Stimulated activated CD4-positive, alpha-beta T cell treated with anti-CD3 and anti-CD28 coated beads, Interleukin-15, amount 100 ng/mL, for 1 hour (primary cell): ENCODE data around the gene PRR30.
"Not testable (repeated sequence)": the region's sequence is repeated elsewhere in the genome, so short reads cannot be mapped to it uniquely, and the experiment has no call there.

Source experiments
- DNase-seq, 2 donors: peaks; one replicate each; pipeline ENCODE4 v3.0.0-alpha.2; 2020; ENCODE audit warnings: low read depth in 1 of 2, low spot score in 1 of 2

PRR30 gene

DNA sequence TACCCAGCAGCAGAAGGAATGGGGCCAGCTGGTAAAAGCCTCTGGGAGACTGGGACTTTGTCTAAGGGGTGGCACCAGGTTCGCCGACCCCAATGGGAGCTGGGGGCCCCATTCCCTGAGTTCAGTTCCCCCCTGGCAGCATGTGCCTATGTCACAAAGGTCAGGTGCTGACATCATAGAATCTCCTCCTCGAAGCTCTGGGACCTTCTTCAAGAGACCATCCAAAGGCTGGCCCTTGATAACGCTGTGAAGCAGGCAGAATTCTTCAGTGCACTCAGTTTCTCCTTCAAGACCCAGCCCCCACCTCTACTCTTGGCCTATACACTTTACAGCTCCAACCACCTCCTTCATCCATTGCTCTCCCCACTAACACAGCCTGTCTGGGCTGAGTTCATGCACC is at the start of gene PRR30:
TSS of gene PRR30 (minus strand) at position 101 of the 400 bp plus-strand sequence. CDS start 1,081 bp downstream, outside the sequence.
- no peak for DNase-seq

- no peak for DNase-seq
Observed at GRCh38 chr2:27186613-27187345, 47.6 kb upstream of the PRR30 start.

GRCh38 chr2:27185331-27186026 is 46.3 kb upstream of the PRR30 start:
- DNase-seq, result no peak

DNA sequence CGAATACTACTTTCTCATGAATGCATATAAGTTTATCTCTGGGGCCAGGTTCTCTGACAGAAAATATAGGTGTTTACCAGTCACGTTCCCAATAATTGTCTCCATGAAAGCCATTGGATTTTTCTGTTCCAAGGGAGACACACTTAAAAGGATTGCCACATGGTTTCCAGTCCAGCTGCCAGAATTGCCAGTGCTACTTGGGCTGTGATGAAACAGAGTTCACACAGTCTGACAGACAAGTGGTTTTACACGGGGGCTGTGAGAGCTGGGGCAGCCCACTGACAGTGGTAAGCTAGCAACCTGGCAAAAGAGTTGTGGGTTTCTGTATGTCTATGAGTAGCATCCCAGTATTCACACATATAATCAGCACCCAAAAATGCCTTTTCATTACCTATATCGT is 44.9 kb upstream of the PRR30 start:
- DNase-seq, result no peak

DNA sequence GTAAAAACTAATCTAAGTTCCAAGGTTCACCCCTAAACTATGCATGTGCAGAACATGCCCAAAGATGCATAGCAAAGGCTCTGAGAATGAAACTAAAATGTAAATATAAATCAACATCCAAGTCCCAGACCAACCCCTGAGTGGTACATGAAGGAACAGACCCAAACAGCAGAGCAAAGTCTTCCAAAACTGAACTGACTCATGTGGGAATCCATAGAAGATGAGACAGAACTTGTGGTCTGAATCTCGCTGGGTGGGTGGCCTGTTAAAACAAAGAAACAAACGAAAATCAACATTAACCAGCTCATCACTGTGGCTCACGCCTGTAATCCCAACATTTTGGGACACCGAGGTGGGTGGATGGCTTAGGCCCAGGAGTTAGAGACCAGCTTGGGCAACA is 43.1 kb upstream of the PRR30 start:
- no peak for DNase-seq

- DNase-seq, result no peak
Observed at GRCh38 chr2:27179344-27180000, 40.3 kb upstream of the PRR30 start.

DNA sequence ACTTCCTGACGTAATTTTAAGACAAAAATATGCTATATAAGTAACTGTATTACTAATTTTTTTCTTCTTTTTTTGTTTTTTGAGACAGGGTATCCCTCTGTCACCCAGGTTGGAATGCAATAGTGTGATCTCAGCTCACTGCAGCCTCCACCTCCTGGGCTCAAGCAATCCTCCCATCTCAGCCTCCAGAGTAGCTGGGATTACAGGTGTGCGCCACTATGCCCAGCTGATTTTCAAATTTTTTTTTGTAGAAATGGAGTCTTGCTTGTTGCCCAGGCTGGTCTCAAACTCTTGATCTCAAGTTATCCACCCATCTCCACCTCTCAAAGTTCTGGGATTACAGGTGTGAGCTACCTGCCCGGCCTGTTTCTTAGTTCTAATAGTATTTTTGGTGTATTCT is 39.3 kb upstream of the PRR30 start:
- DNase-seq, result no peak

- no peak for DNase-seq
Observed at GRCh38 chr2:27177441-27178351, 38.5 kb upstream of the PRR30 start.

GRCh38 chr2:27175781-27176180 is 36.6 kb upstream of the PRR30 start:
- DNase-seq, result not testable (repeated sequence)

DNA sequence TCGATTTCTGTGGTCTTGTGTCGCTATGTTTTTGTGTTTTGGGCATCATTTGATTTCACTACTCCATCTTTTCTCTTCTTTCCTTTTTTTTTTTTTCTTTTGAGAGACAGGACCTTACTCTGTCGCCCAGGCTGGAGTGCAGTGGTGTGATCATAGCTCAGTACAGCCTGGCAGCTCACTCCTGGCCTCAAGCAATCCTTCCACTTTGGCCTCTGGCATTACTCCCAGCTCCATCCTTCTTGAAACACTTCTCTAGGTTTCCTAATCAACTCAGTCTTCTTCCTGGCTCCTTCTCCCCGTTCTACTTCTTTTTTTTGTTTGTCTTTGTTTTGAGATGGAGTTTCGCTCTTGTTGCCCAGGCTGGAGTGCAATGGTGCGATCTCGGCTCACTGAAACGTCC is 36.1 kb upstream of the PRR30 start:
- no peak for DNase-seq

DNA sequence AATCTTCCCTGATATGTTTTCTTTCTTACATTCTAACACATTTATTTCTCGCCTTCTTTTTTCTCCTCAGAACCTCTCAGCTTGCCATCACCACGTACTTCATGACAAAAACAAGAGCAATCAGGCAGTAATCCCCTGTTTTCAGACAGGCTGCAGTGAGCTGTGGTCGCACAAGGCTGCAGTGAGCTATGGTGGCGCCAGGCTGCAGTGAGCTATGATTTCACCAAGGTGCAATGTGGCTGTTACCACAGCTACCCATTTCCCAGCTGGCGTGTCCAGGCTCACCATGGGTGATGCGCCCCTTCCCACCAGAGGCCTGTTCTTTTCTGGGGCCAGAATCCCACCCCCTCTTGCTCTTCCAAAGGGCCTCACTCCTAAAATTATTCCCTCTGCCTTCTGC is 35.4 kb upstream of the PRR30 start:
- DNase-seq, result no peak

GRCh38 chr2:27171351-27171848 is 32.2 kb upstream of the PRR30 start:
- no peak for DNase-seq

DNA sequence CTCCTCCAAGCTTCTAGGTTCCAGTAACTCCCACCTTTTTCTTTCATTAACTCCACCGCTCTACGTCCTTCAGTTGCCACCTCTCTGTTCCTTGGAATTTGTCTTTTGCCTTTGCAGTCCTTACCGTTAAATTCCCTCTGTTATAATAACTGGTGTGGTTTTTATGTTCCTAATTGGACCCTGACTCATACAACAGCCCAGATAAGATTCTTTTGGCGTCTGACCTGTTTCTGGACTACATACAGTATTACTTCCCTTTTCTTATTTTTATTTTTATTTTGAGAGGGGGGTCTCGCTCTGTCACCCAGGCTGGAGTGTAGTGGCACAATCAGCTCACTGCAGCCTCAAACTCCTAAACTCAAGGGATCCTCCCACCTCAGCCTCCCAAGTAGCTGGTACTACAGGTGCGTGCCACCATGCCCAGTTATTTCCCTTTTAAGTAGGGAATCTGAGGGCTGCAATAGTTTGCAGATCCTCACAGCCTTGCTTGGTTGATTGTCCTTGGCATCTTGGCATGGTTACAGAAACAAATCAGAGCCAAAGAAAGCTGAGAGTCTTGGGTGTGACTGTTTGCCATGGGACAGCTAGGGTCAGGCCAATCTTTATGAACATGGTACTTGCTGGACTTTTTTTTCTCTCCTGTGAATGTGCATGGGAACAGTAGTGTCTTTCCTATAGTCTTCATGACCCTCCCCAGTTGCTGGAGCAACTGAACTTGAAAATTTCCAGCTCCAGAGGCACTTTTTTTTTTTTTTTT is 31.5 kb upstream of the PRR30 start:
- DNase-seq, result no peak

DNA sequence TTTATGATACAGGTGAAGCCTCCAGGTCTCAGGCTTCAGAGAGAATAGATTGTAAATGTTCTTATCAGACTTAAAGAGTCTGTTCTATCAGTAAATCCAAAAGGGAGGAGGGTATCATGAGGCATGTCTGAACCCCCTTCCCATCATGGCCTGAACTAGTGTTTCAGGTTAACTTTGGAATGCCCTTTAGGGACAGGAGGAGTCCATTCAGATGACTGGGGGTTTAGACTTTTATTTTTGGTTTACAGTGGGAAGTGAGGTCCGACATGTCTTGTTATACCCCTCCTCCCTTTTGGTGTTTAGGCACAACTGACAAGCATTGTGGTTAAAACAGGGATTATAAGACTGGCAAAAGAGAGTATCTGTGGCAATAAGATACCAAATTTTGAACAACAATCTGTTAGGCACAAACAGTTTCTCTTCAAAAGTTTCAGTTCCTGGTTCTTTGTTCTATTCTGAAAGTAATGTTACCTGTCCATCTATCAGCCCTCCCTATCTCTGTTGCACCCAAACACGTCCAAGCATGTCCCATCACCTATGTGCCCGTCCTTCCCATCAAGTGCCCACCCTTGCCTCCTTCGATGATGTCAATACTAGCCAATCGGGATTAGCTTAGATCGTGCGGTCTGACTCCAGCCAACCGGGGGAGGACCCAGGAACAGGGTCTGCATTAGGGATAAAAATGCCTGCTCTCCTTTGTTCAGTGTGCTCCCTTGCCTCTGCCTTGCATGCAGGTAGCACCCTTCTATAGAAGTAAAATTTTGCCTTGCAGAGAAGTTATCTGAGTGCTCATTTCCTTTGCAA is 26.0 kb upstream of the PRR30 start:
- DNase-seq, result no peak

DNA sequence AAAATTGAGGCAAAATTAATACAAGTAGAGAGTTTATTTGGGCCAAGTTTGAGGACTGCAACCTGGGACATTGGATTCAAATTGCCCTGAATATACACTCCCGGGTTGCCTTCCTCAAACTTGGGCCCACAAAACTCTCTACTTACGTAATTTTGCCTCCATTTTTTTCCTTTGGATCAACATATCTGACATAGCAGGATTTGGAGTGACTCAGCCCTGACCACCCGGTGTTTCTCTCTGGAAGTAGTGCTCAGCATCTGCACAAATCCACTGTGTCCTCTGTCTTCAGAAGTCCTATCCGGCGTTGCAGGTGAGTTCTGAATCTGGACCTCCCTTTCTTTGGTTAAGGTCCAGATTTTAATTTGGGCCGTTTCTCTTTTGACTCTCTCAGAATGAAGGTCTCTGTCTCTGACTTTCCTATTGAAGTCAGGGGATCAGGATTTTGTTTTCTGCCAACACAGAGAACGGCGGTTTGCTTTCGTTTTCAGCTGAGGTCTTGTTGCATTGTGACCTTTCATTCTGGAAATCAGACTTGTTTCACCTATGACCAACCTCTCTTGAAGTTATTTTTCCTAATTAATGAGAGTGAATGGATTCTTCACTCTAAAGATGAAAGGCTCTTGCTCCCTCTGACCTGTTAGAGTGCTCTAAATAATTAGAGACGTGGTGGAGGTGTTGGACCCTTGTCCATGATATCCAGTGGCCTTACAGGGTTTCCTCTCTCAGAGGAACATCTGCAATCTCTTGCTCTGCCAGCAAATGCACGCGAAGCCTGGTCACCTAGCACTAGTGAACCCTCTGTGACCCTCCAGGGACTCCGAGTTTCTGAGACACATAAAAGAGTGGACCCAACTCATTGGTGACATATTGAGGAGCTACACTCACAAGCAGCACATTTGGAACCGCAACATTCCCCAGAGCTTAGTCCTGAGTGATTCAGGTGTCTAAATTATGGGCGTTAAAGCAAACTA is 23.2 kb upstream of the PRR30 start:
- DNase-seq, result no peak

DNA sequence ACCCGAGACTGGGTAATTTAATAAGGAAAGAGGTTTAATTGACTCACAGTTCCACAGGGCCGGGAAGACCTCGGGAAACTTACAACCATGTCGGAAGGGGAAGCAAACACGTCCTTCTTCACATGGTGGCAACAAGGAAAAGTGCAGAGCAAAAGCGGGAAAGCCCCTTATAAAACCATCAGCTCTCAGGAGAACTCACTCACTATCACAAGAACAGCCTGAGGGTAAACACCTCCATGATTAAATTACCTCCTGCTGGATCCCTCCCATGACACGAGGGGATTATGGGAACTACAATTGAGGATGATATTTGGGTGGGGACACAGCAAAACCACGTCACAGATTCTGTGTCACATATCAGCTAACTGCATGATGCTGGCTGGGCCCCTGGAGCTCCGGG is 21.0 kb upstream of the PRR30 start:
- no peak for DNase-seq

- no peak for DNase-seq
Observed at GRCh38 chr2:27159271-27159670, 20.1 kb upstream of the PRR30 start.

- DNase-seq, result no peak
Observed at GRCh38 chr2:27158468-27158867, 19.3 kb upstream of the PRR30 start.
